Body of pancreas (tissue), 4 donors: ENCODE data around the gene MYH15.

Experiments used
- POLR2A ChIP-seq, 3 donors: fragments of 450-650 bp; IDR thresholded peaks; one replicate each; pipeline ENCODE4 v1.6.1; 2016; ENCODE audit warnings: antibody characterized with exemption in 3 of 3, mild to moderate bottlenecking in 2 of 3
- TF ChIP-seq, protein P1 (sequence below), 7 experiments: fragments of 450-650 bp in 4 of 7; fragments of 200-600 bp in 3 of 7; sonication (generic) in 3 of 7; IDR thresholded peaks; one replicate each; pipeline ENCODE4 v1.5.1; 2016 to 2019; ENCODE audit warnings: antibody characterized with exemption in 7 of 7

DNA sequence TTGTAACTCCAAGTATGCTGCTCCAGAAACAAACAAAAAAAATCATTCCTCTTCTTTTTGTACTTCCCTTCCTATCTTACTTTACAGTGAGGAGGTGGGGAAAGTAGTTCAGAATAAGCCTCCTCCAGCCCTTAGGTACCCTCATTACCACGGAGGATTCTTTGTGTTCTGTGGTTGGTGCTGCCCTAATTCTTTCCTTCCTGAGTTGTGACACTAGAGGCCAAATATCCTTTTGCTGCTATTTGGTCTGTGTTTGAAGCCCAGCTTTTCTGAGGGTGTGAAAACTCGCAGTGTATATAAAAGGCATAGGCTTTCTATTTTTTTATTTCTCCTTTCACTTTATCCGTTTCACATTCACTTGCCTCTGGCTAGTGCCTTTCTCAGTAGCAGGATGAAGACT, 115.8 kb downstream of the MYH15 start:
- no peak for TF ChIP-seq POLR2A (IDR thresholded peaks at IDR 0.05)
- TF ChIP-seq, protein P1, sequence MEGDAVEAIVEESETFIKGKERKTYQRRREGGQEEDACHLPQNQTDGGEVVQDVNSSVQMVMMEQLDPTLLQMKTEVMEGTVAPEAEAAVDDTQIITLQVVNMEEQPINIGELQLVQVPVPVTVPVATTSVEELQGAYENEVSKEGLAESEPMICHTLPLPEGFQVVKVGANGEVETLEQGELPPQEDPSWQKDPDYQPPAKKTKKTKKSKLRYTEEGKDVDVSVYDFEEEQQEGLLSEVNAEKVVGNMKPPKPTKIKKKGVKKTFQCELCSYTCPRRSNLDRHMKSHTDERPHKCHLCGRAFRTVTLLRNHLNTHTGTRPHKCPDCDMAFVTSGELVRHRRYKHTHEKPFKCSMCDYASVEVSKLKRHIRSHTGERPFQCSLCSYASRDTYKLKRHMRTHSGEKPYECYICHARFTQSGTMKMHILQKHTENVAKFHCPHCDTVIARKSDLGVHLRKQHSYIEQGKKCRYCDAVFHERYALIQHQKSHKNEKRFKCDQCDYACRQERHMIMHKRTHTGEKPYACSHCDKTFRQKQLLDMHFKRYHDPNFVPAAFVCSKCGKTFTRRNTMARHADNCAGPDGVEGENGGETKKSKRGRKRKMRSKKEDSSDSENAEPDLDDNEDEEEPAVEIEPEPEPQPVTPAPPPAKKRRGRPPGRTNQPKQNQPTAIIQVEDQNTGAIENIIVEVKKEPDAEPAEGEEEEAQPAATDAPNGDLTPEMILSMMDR (IDR thresholded peaks at IDR 0.05), result no peak
